ENCODE data around the gene CACNA2D4. TPM values are rescaled to one million over a fixed set of nuclear protein-coding genes. Genes with fewer than 3 reads are reported as not detected.

CACNA2D4 gene
- total RNA-seq, 4 donors from 2014 or later = 3.3 to 29.1 (median 11.5) TPM

DNA sequence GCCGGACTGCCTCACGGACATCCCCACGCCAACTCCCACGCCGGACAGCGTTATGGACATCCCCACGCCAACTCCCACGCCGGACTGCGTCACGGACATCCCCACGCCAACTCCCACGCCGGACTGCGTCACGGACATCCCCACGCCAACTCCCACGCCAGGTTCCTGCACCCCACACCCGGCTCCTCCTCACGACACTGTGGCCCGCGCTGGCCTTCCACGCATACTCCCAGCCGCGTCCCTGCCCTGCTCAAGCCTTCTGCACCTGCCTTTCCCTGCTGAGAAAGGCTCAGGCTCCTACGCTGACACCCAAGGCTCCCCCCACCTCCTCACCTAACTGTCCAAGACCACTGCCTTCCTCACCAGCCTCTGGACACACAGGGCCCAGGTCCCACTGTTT lies 9.7 kb downstream of the CACNA2D4 start:
- TF ChIP-seq CTCF (IDR thresholded peaks at IDR 0.05; ENCODE audit: low read depth) = no peak

- TF ChIP-seq CTCF (IDR thresholded peaks at IDR 0.05; ENCODE audit: low read depth) = no peak
These were observed 10.5 kb downstream of the CACNA2D4 start for GRCh38 chr12:1907652-1908611.

- TF ChIP-seq CTCF (IDR thresholded peaks at IDR 0.05; ENCODE audit: low read depth) = no peak
These were observed 11.9 kb downstream of the CACNA2D4 start for GRCh38 chr12:1906579-1906978.

DNA sequence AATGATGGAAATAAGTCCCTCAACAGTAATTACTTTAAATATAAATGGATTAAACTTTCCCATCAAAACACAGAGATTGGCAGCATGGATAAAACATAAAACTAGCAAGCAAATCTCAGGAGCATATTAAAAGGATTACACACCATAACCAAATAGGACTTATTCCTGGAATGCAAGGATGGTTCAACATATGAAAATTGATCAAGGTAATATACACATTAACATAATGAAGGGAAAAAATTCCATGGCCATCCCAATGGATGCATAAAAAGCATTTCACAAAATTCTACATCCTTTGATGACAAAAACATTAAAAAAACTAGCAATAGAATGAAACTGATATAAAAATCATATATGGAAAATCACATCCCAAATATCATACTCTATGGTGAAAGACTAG lies 13.6 kb downstream of the CACNA2D4 start:
- no peak for TF ChIP-seq CTCF (IDR thresholded peaks at IDR 0.05; ENCODE audit: low read depth)

GRCh38 chr12:1896964-1897363 lies 21.5 kb downstream of the CACNA2D4 start:
- no peak for TF ChIP-seq CTCF (IDR thresholded peaks at IDR 0.05; ENCODE audit: low read depth)

GRCh38 chr12:1890810-1891209 lies 27.6 kb downstream of the CACNA2D4 start:
- TF ChIP-seq CTCF (IDR thresholded peaks at IDR 0.05; ENCODE audit: low read depth) = no peak

DNA sequence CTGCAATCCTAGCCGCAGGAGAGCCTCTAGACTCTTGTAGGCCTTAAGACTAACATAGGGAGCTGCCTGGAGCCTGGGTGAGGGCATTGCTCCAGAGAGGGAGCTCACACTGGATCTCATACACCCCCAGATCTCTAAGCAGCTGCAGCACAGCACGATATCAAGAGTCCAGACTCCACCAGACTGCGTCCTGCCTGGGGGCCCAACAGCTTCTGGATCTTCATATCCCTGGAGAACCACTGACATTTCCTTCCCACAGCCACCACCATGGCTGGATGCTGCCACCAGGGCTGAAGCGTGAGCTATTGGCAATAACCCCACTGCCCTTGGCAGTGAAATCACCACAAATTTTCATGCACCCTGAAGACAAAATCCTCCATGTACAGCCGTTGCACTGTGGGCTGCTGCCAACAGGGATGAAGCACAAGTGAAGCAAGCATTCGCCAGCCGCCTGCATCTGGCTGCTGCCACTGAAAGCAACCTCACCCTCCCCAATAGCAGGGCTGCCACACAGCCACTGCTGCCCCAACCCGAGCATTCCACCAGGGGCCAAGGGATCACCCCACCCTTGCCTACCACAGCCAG lies 28.2 kb downstream of the CACNA2D4 start:
- TF ChIP-seq CTCF (IDR thresholded peaks at IDR 0.05; ENCODE audit: low read depth) = no peak
